Caco-2 (cell line): ENCODE results near the gene ZNF416. TPM values are rescaled to one million over a fixed set of nuclear protein-coding genes. Genes with fewer than 3 reads are reported as not detected.

Source experiments
- BruUV-seq: library from RNA; stranded (reverse); fragments of 400-500 nt; replicated peaks from 2 replicates; lab custom pipeline; 2021; lab: Mats Ljungman, UMichigan
- CTCF ChIA-PET: fragments of 300-600 bp; sonication (Branson Sonifier 250); formaldehyde crosslinking; loops from one replicate; lab custom pipeline; 2022; ENCODE audit warnings: antibody characterized with exemption; lab: Charles Lee
- POLR2A ChIA-PET: fragments of 300-600 bp; sonication (Branson Sonifier 250); formaldehyde crosslinking; loops from one replicate; lab custom pipeline; 2022; ENCODE audit warnings: antibody characterized with exemption; lab: Charles Lee
- DNase-seq, 2 experiments: peaks; one replicate each; pipeline versions ENCODE4 v3.0.0 to v3.0.0-alpha.2; 2020 to 2022
- H3K27me3 ChIP-seq: replicated peaks from 2 replicates; pipeline ENCODE4 v1.6.0; 2011; ENCODE audit warnings: low read length; ENCODE audit not compliant: control insufficient read depth, insufficient read depth
- H3K36me3 ChIP-seq: 2 replicates; pipeline ENCODE4 v1.5.1; 2011; ENCODE audit warnings: low read length; ENCODE audit not compliant: control insufficient read depth, insufficient read depth
- H3K4me1 ChIP-seq: fragments of 250-450 bp; sonication (Bioruptor Pico); 2 replicates; pipeline ENCODE4 v1.5.1; 2020; ENCODE audit warnings: mild to moderate bottlenecking
- H3K4me3 ChIP-seq: 2 replicates; pipeline ENCODE4 v1.5.1; 2011; ENCODE audit warnings: low read depth, mild to moderate bottlenecking, control low read depth, low read length
- H3K9me3 ChIP-seq: fragments of 250-450 bp; sonication (Bioruptor Pico); 2 replicates; pipeline ENCODE4 v1.5.1; 2020; ENCODE audit warnings: mild to moderate bottlenecking, moderate library complexity
- H3K27ac Mint-ChIP-seq: one replicate; pipeline ENCODE4 v1.8.0; 2022; ENCODE audit warnings: mixed read lengths; ENCODE audit not compliant: unreplicated experiment
- H3K27me3 Mint-ChIP-seq: one replicate; pipeline ENCODE4 v1.8.0; 2022; ENCODE audit warnings: mixed read lengths; ENCODE audit not compliant: insufficient read depth, unreplicated experiment
- H3K36me3 Mint-ChIP-seq: one replicate; pipeline ENCODE4 v1.8.0; 2022; ENCODE audit warnings: mild to moderate bottlenecking, mixed read lengths; ENCODE audit not compliant: insufficient read depth, unreplicated experiment
- H3K4me1 Mint-ChIP-seq: one replicate; pipeline ENCODE4 v1.8.0; 2022; ENCODE audit warnings: low read depth, mixed read lengths; ENCODE audit not compliant: unreplicated experiment
- H3K4me3 Mint-ChIP-seq: one replicate; pipeline ENCODE4 v1.8.0; 2022; ENCODE audit warnings: mild to moderate bottlenecking, moderate library complexity, mixed read lengths; ENCODE audit not compliant: unreplicated experiment
- H3K9me3 Mint-ChIP-seq: one replicate; pipeline ENCODE4 v1.8.0; 2022; ENCODE audit warnings: mixed read lengths; ENCODE audit not compliant: unreplicated experiment
- intact Hi-C: fragments of 100-400 bp; cut with micrococcal nuclease; formaldehyde crosslinking; loops from one replicate; pipeline ENCODE4 v1.10.0; 2022; ENCODE audit not compliant: unreplicated experiment
- total RNA-seq: library from RNA; stranded (reverse); gene quantifications from 2 replicates; pipeline ENCODE4 v1.2.3, GENCODE V29; 2022
- TF ChIP-seq, protein P1 (sequence below), 2 experiments: fragments of 200-600 bp in 1 of 2; IDR thresholded peaks; 1 replicate in 1 of 2; 2 replicates in 1 of 2; pipeline versions ENCODE4 v1.5.1 to v1.8.0; 2011 to 2022; ENCODE audit warnings: antibody characterized with exemption in 1 of 2, control low read depth in 1 of 2, inconsistent platforms in 1 of 2, low read depth in 1 of 2, low read length in 1 of 2, mild to moderate bottlenecking in 1 of 2, moderate library complexity in 1 of 2; ENCODE audit not compliant: insufficient read depth in 1 of 2, severe bottlenecking in 1 of 2, unreplicated experiment in 1 of 2

The ZNF416 gene
- total RNA-seq, 1 experiment from 2014 or later, result 5.5 TPM

DNA sequence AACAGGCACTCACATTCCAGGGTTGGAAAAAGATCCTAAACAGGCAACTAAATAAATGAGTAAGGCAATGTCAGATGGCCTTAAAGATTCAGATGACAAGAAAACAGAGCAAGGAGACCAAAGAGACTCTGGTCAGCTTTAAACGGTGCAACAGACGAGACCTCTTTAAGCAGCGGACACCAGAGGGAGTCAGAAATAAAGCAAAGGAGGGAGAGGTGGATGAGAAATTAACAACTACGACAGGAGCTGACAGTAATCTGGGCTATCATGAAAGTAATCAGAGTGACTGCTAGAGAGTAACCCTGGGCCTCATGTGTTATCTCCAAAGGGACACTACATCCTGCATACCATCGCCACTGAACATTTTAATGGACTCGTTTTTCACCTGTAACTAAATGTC lies 20.2 kb downstream of the ZNF416 start:
- H3K4me3 Mint-ChIP-seq, result peak overlapping the region; percentile 99
- BruUV-seq, result no TSS peak
- Histone ChIP-seq H3K36me3 (peaks cover 10% of the 10 kb centered on the region), H3K9me3 (peaks cover 33% of the 10 kb centered on the region), H3K4me1 (no peaks in the 10 kb centered on the region), H3K4me3 (peak overlapping the region; percentile 91), H3K27me3 (no peaks in the 10 kb centered on the region)
- peaks cover 39% of the 10 kb centered on the region for H3K9me3 Mint-ChIP-seq
- CTCF ChIA-PET, result no interaction called here
- H3K27ac Mint-ChIP-seq, result peak overlapping the region; percentile 94
- peaks cover 36% of the 10 kb centered on the region for H3K36me3 Mint-ChIP-seq
- H3K27me3 Mint-ChIP-seq, result no peaks in the 10 kb centered on the region
- H3K4me1 Mint-ChIP-seq, result peaks cover 11% of the 10 kb centered on the region
- intact Hi-C loops, result loop anchor here (2.0 kb wide), 1 partner anchor 358 kb away; the partner anchor contains the start of gene ZNF417
- POLR2A ChIA-PET, result interaction anchor here (0.6 kb wide), 1 partner anchor 112 kb away, joined by 3 read pairs; no protein-coding TSS in a partner anchor
- no peak for DNase-seq
- TF ChIP-seq, protein P1, sequence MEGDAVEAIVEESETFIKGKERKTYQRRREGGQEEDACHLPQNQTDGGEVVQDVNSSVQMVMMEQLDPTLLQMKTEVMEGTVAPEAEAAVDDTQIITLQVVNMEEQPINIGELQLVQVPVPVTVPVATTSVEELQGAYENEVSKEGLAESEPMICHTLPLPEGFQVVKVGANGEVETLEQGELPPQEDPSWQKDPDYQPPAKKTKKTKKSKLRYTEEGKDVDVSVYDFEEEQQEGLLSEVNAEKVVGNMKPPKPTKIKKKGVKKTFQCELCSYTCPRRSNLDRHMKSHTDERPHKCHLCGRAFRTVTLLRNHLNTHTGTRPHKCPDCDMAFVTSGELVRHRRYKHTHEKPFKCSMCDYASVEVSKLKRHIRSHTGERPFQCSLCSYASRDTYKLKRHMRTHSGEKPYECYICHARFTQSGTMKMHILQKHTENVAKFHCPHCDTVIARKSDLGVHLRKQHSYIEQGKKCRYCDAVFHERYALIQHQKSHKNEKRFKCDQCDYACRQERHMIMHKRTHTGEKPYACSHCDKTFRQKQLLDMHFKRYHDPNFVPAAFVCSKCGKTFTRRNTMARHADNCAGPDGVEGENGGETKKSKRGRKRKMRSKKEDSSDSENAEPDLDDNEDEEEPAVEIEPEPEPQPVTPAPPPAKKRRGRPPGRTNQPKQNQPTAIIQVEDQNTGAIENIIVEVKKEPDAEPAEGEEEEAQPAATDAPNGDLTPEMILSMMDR (IDR thresholded peaks at IDR 0.05; ENCODE audit: insufficient read depth in 1 of 2, low read depth in 1 of 2, low read length in 1 of 2, severe bottlenecking in 1 of 2, unreplicated experiment in 1 of 2), result no peak

DNA sequence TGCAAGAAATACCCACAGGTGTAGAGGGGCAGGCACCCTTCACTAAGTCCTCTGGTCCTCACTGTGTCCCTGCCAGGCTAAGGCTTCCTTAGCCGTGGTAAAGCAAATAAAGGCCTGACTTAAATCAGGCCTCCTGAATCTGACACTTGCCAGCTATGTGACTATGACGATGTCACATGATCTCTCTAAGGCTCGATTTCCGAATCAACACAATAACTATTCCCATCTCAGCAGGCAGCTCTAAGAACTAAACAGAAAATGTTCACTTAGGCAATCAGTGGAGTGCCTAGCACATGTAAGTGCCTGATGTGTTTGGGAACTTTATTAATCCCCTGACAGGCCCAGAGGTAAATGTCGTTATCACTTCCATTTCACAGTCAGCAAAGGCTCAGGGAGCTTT lies 21.1 kb downstream of the ZNF416 start:
- intact Hi-C loops, result loop anchor here (2.0 kb wide), 1 partner anchor 359 kb away; the partner anchor contains the start of gene ZNF417
- TF ChIP-seq, protein P1 (IDR thresholded peaks at IDR 0.05; ENCODE audit: insufficient read depth in 1 of 2, low read depth in 1 of 2, low read length in 1 of 2, severe bottlenecking in 1 of 2, unreplicated experiment in 1 of 2), result no peak
- no peaks in the 10 kb centered on the region for H3K4me1 ChIP-seq
- Mint-ChIP-seq H3K4me3 (no peak overlapping the region), H3K27me3 (no peaks in the 10 kb centered on the region), H3K27ac (no peak overlapping the region), H3K4me1 (peaks cover 11% of the 10 kb centered on the region), H3K9me3 (peaks cover 34% of the 10 kb centered on the region), H3K36me3 (peaks cover 44% of the 10 kb centered on the region)
- no peak overlapping the region for H3K4me3 ChIP-seq
- no peak for DNase-seq
- BruUV-seq, result no TSS peak
- CTCF ChIA-PET, result no interaction called here
- H3K36me3 ChIP-seq, result peaks cover 11% of the 10 kb centered on the region
- H3K27me3 ChIP-seq, result no peaks in the 10 kb centered on the region
- H3K9me3 ChIP-seq, result peaks cover 32% of the 10 kb centered on the region
- POLR2A ChIA-PET, result interaction anchor here (0.6 kb wide), 1 partner anchor 257 kb away, joined by 11 read pairs; no protein-coding TSS in a partner anchor

DNA sequence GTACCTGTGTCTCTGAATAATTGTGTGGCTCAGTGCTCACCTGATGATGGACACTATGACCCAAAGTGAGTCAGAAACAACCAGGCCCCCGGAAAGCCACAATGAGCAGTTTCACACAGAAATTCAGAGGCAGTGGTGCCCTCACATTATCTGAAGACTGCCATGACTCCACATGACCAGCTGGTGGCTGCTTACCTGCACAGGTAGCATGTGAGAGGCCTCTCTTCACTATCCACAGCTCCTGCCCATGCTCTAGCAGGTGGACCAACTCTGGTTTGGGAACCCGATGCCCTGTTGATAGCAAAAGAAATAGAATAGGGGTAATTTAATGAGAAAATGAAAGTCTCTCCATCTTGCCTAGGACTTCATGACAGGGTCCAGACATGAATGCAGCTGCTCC lies 26.3 kb downstream of the ZNF416 start:
- peaks cover 27% of the 10 kb centered on the region for H3K9me3 ChIP-seq
- POLR2A ChIA-PET, result no interaction called here

More for the DNA sequence above, 26.3 kb downstream of the ZNF416 start:
- BruUV-seq, result no TSS peak
- Mint-ChIP-seq H3K9me3 (peaks cover 48% of the 10 kb centered on the region), H3K36me3 (peaks cover 76% of the 10 kb centered on the region), H3K4me3 (no peak overlapping the region), H3K27ac (no peak overlapping the region), H3K27me3 (no peaks in the 10 kb centered on the region), H3K4me1 (no peaks in the 10 kb centered on the region)
- Histone ChIP-seq H3K36me3 (peaks cover 21% of the 10 kb centered on the region), H3K27me3 (no peaks in the 10 kb centered on the region), H3K4me3 (no peak overlapping the region), H3K4me1 (no peaks in the 10 kb centered on the region)
- no peak for DNase-seq
- intact Hi-C loops, result no loop called here
- CTCF ChIA-PET, result no interaction called here
- TF ChIP-seq, protein P1 (IDR thresholded peaks at IDR 0.05; ENCODE audit: insufficient read depth in 1 of 2, low read depth in 1 of 2, low read length in 1 of 2, severe bottlenecking in 1 of 2, unreplicated experiment in 1 of 2), result no peak
